C1 segment of cervical spinal cord (tissue), 14 donors: ENCODE results near the gene FAM107B.
"Not testable (repeated sequence)": the region's sequence is repeated elsewhere in the genome, so short reads cannot be mapped to it uniquely, and the experiment has no call there.

Experiments
- DNase-seq, 14 donors: peaks; one replicate each; lab custom pipeline; 2025; lab: John Stamatoyannopoulos, UW

Gene FAM107B

DNA sequence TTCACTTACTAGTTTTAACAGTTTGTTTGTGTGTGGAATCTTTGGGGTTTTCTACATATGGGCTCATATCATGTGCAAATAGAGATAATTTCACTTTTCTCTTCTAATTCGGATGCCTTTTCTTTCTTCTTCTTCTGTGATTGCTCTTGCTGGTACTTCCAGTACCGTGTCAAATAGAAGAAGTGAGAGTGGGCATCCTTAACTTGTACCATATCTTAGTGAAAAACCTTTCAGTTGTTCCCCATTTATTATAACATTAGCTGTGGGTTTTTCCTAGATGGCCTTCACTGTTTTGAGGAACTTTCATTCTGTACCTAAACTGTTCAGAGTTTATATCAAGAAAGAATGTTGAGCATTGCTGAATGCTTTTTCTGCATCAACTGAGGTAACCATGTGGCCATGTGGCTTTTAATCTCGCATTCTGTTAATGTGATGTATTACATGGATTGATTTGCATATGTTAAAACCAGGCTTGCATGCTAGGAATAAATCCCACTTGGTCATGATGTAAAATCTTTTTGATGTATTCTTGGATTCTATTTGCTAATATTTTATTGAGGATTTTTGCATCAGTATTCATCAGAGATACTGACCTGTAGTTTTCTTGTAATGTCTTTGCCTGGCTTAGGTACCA is 78.7 kb downstream of the FAM107B start:
- DNase-seq, result no peak

DNA sequence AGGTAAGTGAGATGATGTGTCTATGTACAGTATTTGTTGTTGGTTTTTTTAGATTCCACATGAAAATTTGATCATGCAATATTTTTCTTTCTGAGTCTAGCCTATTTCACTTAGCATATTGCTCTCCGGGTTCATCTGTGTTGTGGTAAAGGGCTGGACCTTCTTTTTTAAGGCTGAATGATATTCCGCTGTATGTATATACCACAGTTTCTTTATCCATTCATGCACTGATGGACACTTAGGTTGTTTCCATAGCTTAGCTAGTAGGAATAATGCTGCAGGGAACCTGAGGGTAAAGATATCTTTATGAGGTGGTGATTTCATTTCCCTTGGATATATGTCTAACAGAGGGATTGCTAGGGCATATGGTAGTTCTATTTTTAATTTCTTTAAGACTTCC is 80.8 kb downstream of the FAM107B start:
- no peak for DNase-seq

DNA sequence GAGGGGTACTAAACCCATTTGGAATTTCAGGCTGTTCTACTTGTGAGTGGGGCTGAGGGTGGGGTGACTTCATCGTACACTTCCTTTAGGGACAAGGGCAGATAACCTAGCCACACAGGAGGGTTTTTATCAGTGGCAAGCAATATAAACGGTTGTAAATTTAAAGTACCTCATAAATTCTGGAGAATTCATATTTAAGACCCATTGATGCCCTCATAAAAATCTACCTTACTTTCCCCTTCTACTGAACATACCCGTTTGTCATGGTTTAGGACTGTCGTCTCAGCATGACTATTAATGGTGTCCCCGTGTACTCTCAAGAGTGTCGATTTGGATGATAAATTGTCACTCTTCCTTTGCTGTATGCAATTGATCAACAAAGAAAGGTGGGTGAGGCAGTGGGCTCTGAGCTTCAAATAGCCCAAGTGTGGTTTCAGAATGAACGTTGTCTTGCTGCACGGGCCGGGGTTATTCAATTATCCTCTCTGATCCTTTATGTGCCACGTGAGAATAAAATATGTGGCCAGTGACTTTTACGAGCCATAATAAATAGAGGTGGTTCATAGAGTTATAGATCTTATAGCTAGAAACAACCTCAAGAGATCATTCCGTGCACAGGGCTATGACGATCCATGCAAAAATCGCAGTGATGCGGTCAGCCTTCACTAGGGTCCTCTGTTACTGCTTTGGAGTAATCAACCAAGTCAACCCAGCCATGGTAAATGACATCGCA is 82.2 kb downstream of the FAM107B start:
- no peak for DNase-seq

DNA sequence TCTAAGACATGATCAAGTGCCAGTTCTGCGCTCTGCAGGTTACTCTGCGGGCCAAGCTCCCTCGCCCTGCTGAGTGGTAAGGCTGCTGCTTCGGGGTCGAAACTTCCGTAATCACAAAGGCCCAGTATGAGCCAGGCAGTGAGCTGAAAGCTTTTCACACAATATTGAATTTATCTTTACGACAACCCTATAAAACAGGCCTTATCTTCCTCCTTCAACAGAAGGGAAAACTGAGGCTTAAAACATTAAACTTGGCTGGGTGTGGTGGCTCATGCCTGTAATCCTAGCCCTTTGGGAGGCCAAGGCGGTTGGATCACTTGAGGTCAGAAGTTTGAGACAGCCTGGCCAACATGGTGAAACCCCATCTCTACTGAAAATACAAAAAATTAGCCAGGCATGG is 83.3 kb downstream of the FAM107B start:
- no peak for DNase-seq

DNA sequence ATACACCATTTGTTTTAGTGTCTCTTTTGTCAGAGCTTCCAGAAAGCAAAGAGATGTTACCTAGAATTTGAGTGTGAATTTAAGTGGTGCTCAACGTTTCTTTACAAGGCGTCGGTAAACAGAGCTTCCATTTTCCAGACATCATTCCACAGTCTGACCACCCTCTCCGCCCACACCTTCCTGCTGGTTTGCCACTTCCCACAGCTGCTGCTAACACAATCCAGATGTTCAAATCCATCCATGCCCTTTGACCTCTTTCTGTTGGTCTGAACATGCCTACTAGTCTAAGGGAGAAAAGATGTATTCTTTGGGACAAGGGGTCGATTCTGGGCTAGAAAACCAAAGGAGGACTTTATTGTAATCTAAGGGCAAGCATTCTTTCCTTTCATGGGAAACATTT is 86.1 kb downstream of the FAM107B start:
- DNase-seq, result no peak

DNA sequence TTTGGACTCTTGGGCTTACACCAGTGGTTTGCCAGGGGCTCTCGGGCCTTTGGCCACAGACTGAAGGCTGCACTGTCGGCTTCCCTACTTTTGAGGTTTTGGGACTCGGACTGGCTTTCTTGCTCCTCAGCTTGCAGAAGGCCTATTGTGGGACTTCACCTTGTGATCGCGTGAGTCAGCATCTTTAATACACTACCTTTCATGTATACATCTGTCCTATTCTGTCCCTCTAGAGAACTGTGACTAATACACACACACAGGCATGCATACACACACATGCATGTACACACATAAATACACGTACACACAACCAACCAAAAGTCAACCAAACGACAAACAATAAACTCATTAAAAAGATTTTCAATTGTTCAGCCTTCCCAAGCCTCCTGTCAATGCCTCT is 86.5 kb downstream of the FAM107B start:
- not testable (repeated sequence) for DNase-seq

DNA sequence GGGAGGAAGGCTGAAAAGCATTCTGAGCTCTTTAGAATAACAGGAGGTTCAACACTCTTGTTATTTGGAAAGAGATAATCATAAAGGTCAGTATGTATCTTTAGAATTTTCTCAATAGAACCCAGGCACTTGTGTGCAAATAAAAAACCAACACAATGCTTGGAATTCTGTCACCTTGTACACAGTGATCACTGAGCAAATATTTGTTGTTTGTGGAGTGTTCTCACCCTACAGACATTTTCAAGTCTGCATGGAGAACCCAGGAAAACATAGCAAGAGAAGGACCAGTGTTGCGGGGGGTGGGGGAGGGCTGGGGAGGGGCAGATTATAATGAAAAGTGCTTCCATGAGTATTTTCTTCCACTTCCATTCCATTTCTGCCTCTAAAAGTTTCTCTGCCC is 87.4 kb downstream of the FAM107B start:
- no peak for DNase-seq

DNA sequence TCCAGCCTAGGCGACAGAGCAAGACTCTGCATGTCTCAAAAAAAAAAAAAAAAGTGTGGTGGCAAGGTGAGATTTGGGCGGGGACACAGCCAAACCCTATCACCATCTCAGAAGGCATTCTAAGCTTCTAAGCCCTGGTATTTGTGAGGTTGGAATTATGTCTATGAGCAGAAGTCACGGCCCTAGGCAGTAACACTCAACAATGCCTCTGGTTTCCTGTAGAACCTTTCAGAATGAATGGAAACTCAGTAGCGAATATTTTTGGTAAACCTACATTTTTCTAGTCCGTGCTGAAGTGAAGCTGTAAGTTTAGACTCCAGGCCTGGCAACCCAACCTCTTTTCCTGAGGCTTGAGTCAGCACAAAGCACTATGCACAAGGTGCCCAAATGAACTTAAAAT is 88.3 kb downstream of the FAM107B start:
- no peak for DNase-seq

DNA sequence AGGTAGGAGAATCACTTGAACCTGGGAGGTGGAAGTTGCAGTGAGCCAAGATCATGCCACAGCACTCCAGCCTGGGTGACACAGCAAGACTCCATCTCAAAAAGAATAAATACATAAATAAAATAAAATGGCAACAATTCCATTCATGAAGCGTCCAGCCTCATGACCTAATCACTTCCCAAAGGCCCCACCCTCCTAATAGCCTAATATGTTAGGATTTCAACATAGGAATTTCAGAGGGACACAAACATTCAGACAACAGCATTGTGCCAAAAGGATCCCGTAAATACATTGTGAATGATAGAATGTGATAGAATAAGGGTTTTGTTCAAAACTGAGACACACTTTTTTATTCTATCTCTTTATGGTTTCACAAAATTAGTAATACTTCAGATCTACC is 90.3 kb downstream of the FAM107B start:
- DNase-seq, result no peak

DNA sequence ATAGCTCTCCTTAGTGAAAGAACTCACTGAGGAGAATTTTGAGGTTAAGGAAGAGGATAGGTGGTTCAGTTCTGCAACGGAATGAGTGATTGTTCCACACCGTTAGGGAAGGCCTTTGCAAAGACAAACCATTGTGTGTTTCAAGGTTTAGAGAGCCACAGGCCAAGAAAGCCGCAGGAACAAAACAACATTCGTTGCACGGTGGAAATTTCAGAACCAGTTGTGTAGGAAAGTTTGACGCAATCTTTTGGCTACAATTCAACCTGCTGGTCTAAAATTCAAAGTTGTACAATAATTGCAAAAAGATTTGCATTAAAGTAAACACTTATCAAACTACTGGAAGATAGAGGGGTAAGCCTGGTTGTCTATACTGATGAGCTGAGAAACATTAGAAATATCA is 91.4 kb downstream of the FAM107B start:
- no peak for DNase-seq

DNA sequence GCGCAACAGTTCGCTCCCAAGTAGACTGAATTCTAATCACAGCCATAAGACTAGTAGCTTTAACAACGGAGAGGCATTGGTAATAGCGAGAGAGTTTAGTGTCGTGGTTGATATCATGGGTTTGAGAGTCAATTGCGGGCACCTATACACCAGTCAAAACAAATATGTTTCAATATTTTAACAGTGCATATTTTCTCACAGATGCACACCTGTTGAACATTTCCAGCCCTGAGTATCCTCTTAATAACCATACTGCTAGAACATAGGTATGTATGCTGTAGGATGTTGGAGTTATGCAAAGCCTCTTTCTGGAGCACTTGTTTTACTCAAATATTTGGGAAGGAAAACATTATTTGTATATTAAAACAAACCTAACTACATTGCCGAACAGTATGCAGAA is 92.9 kb downstream of the FAM107B start:
- no peak for DNase-seq

DNA sequence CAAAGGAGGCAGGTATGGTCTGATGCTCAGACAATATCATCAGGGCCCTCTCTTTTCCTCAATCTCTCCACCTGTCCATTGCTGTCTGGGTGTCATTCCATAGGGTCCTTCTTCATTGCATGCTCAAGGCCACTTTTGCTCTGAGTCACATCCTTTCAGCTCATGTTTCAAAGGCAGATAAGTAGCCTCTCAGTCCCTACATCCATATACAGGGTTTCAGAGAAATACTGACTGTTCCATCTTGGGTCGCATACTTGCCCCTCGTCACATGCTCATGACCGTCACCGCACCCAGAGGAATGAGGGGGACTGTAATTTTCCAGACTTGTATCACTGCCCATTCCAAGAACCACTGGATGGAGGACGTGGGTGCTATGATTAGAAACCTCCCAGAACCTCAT is 93.4 kb downstream of the FAM107B start:
- DNase-seq, result no peak

DNA sequence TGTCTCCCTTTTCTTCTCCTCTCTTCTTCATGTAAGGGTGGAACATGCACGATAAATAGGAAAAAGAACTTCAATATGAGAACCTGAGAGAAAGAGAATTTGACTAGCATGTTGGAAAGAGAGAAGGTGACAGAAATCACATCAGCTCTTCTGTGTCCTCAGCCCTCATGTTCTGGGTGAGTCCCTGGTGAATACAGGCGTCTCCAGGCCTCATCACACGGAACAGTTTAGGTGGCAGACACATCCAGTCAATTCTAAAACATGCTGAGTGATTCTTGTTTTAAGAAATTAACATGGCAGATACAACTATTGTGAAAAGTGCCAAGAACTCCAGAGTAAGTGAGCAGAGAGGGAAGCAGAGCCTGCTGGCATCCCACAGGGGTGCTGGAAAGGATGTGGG is 96.1 kb downstream of the FAM107B start:
- no peak for DNase-seq

DNA sequence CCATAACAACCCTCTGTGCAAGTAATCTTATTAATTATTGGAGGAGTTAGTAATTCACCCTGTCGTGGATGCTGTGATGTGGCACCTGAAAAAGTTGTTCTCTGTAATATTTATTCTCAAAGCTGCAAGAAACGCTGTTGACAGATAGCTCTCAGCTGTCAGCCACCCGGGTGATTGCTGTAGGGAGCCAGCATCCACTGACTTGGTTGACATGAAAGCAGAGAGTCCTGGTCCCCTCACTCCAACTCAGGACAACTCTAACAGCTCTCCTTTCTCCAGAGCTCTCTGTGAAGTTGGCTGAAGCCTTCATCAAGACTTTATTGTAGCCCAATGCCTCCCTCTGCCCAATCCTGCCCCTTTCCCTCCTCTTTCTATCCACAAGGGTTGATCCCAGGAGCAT is 98.0 kb downstream of the FAM107B start:
- DNase-seq, result no peak

DNA sequence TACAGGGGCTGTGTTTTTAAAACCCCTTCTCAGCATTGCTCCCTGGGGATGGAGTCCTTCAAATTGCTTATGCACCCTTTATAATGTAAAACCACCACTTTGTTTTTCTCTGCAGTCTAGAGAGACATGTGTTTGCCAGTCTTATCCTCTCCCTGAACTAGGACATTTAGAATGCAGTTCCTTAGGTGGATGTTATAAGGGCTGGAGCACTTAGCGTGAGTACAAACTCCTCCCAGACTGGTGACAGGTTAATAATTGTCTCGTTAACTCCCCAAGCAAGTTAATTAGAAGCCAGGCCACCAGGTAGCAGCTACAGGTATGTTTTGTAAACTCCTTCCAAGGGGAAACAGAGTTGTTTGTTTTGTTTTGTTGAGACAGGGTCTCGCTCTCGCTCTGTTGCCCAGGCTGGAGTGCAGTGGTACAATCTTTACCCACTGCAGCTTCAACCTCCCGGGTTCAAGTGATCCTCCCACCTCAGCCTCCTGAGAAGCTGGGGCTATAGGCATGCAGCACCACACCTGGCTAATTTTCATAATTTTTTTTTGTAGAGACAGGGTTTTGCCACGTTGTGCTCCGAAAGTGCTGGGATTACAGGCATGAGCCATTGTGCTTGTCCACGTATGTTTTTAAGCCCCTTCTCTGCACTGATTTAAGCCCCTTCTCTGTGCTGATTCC is 100.2 kb downstream of the FAM107B start:
- DNase-seq, result no peak

DNA sequence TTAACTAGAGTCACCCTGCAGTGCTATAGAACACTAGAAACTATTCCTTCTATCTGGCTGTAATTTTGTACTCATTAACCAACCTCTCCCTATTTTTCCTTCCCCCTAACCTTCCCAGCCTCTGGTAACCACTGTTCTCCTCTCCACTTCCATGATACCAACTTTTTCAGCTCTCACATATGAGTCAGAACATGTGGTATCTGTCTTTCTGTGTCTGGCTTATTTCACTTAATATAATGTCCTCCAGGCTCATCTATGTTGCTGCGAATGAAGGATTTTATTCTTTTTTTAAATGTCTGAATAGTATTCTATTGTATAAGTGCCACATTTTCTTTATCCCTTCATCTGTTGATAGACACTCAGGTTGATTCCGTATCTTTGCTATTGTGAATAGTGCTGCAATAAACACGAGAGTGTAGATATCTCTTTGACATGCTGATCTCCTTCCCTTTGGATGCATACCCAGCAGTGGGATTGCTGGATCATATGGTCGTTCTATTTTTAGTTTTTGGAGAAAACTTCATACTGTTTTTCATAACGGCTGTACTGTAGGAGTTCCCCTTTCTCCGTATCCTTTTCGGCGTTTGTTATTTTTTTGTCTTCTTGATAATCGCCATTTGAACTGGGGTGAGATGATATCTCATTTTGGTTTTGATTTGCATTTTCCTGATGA is 101.4 kb downstream of the FAM107B start:
- no peak for DNase-seq

DNA sequence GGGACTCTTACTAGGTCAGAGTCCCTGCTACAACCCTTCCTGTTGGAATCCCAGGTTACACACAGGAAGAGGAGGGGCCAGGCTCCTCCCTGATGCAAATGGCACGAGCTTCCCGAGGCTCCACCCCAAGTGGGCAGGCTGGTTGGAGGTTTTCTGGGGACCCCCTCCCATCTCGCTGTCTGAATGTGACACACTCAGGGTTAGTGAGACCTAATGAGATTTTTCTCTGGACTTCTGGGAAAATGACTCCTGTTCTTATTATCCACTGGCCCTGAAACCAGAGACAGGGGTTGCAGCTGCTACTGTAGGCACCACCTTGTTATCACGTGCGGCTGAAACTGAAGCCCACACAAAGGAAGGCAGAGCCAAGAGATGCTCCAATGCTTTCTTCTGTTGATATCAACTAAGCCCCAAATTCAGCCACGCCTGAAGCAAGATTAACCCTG is 103.3 kb downstream of the FAM107B start:
- DNase-seq, result no peak

DNA sequence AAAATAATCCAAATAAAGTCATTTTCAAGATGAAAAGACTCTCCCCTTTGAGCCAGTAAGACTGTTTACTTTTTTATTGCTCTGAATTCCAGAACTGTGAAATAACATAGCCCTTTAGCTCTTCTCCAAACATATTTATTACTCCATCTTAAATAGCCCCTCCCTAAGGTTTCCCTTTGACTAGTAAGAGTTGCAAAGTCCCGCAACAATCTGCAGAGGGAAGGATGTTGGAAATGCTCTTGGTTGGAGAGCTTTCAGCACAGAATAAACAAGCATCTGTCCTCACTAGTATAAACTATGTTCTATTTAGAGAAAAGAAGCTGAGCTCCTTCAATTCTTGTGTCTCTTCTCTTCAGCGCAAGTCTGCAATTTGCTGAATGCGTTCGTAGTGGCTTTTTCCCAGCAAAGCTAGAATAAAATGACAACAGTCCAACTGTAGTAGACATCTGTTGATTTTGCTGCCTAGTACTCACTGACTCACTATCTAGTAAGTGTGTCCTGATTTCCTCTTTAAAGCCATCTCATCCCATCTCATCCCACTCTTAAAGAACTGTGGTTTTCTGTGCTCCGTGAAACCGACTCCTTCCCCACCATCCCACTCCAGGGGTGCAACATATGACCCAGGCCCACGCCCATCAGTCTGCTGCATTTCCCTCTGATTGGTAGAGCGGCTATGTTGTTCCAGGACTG is 104.0 kb downstream of the FAM107B start:
- DNase-seq, result no peak

DNA sequence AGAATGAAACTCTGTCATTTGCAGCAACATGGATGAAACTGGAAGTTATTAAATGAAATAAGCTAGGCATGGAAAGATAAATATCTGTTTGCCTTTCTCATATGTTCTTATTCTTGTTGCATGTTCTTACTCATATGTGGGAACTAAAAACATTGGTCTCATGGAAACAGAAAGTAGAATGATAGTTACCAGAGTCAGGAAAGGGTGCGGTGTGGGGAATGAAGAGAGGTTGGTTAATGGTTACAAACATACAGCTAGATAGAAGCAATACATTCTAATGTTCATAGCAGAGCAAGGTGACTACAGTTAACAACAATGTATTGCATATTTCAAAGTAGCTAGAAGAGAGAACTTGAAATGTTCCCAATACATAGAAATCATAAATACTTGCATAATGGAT is 105.1 kb downstream of the FAM107B start:
- DNase-seq, result no peak

DNA sequence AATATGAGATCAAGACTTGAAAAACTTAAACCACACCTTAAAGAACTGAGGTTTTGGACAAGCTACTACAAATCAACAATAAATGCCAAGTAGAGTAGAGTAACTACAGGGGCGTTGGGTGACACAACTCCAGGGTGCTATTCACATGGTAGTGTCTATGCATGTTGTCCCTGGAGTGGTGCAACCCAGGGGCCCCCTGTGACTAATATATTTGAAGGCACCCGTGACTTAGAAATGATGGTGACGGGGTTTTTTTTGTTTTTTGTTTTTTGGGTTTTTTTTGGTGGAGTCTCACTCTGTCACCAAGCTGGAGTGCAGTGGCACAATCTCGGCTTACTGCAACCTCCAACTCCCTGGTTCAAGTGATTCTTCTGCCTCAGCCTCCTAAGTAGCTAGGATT is 106.9 kb downstream of the FAM107B start:
- DNase-seq, result no peak

DNA sequence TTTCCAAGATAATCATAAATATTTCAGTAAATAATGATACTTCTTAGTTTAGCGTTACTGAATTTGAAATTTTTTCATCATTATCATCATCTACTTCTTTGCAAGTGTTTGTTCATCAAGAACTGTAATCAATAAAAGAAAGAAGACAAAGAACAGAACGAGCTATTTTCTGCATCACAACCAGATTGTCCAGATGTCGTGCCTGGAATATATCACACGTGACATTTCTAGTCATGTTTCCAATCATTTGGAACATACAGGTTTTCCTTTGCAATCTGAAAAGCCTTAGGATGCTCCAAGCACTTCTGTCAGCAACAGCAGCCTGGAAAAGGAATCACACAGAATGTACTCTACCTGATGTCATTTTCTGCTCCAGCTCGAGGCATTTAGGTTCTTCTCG is 107.4 kb downstream of the FAM107B start:
- DNase-seq, result no peak
